ENCODE results near the gene FEM1B. TPM values are rescaled to one million over a fixed set of nuclear protein-coding genes. Genes with fewer than 3 reads are reported as not detected.

Gene FEM1B
- total and polyA plus RNA-seq, 2 of the 8 experiments (the other 6 are each of a cell fraction or from before 2014, with no cell fraction given): 36.1 to 83.8 TPM

GRCh38 chr15:68244235-68244634 is 33.3 kb upstream of the FEM1B start:
- ChIA-PET CTCF (ENCODE audit: partially characterized antibody) (interaction anchor here (1.2 to 2.6 kb wide), 2 partner anchors 9 to 15 kb away, joined by 3 to 13 read pairs; no protein-coding TSS in a partner anchor), POLR2A (ENCODE audit: partially characterized antibody) (interaction anchor here (0.6 kb wide), 1 partner anchor 1195 kb away, joined by 4 read pairs; no protein-coding TSS in a partner anchor)
- no peaks in the 10 kb centered on the region for H3K79me1 ChIP-seq (ENCODE audit: low read depth, low read length)
- no peak overlapping the region for H2AFZ ChIP-seq (ENCODE audit: low read length)
- no peaks in the 10 kb centered on the region for H3K79me2 ChIP-seq (ENCODE audit: control insufficient read depth in 1 of 2, insufficient read depth in 2 of 2, low read length in 2 of 2)
- no peak overlapping the region for H2AK5ac ChIP-seq (ENCODE audit: low read depth, low read length)
- H3K27me3 ChIP-seq (replicated peaks in 1 of 4; ENCODE audit: control insufficient read depth in 3 of 4, extremely low read depth in 1 of 4, insufficient read depth in 3 of 4, low read length in 3 of 4): no peaks in the 10 kb centered on the region
- no peak overlapping the region for H4K91ac ChIP-seq (replicated peaks; ENCODE audit: insufficient read length, low read length)
- H3K56ac ChIP-seq (replicated peaks; ENCODE audit: insufficient read length, low read depth, low read length): no peak overlapping the region
- no peak overlapping the region for H2BK12ac ChIP-seq (ENCODE audit: low read depth, low read length)
- no peak overlapping the region for H2BK5ac ChIP-seq (ENCODE audit: low read depth, low read length)
- no peak overlapping the region for H3K27ac ChIP-seq (ENCODE audit: low read depth, low read length)
- no peak overlapping the region for H3K9ac ChIP-seq (replicated peaks in 1 of 4; ENCODE audit: extremely low read depth in 1 of 4, low read depth in 3 of 4, low read length in 3 of 4)
- H2BK120ac ChIP-seq (replicated peaks; ENCODE audit: low read depth, low read length): no peak overlapping the region
- WGBS, 2 experiments (ENCODE audit: extremely low coverage in 1 of 2, insufficient coverage in 1 of 2, insufficient read length in 1 of 2, insufficient replicate concordance in 2 of 2, low coverage in 1 of 2, low lambda C conversion rate in 2 of 2, missing lambda C conversion rate in 1 of 2): 93% methylated on average over 1 of the region's 1 CpG; no CpG with 5 or more reads in 1 of the 2 experiments
- H2BK20ac ChIP-seq (ENCODE audit: low read length): no peak overlapping the region
- H3K4me3 ChIP-seq (ENCODE audit: extremely low read depth in 1 of 4, insufficient read depth in 2 of 4, low read depth in 3 of 4, low read length in 4 of 4): no peak overlapping the region
- H3K23me2 ChIP-seq (ENCODE audit: low read depth, low read length): no peaks in the 10 kb centered on the region
- no peaks in the 10 kb centered on the region for H3K36me3 ChIP-seq (ENCODE audit: control insufficient read depth in 2 of 4, insufficient read depth in 4 of 4, low read length in 3 of 4)
- H4K20me1 ChIP-seq (replicated peaks in 1 of 2; ENCODE audit: control insufficient read depth in 1 of 2, insufficient read depth in 2 of 2, low read length in 2 of 2): no peaks in the 10 kb centered on the region
- no peak for DNase-seq (ENCODE audit: low read depth in 1 of 2, low spot score in 2 of 2)
- no peak overlapping the region for H3K4me2 ChIP-seq (ENCODE audit: insufficient read depth in 1 of 2, low read depth in 2 of 2, low read length in 2 of 2)
- no peak overlapping the region for H3K23ac ChIP-seq (ENCODE audit: insufficient read length)
- FAIRE-seq: no peak
- H4K8ac ChIP-seq (ENCODE audit: extremely low read depth, insufficient read depth, low read length): no peak overlapping the region
- no peak overlapping the region for H3K18ac ChIP-seq (ENCODE audit: extremely low read depth, low read length)
- H4K5ac ChIP-seq (ENCODE audit: insufficient read length, low read depth, low read length): no peak overlapping the region
- H2BK15ac ChIP-seq (ENCODE audit: low read length): no peak overlapping the region
- peaks cover 0 to 5% (median 0%) of the 10 kb centered on the region in 4 experiments; a peak in 1 of 7 replicates for H3K4me1 ChIP-seq (replicated peaks in 1 of 4; ENCODE audit: control insufficient read depth in 3 of 4, insufficient read depth in 4 of 4, low read length in 3 of 4)
- peaks cover 0 to 9% of the 10 kb centered on the region in 2 experiments; a peak in 1 of 4 replicates for H3K9me3 ChIP-seq (ENCODE audit: insufficient read depth in 2 of 2, low read depth in 1 of 2, low read length in 1 of 2)
- TF ChIP-seq CBX8 (IDR thresholded peaks at IDR 0.05; ENCODE audit: borderline replicate concordance, low read depth, low read length): no peak
- TF ChIP-seq EP300 (IDR thresholded peaks at IDR 0.05; ENCODE audit: borderline replicate concordance in 1 of 2, low read depth in 2 of 2, low read length in 2 of 2): no peak
- no peak for TF ChIP-seq CHD2 (IDR thresholded peaks at IDR 0.05; ENCODE audit: low read length)
- no peak for TF ChIP-seq HDAC6 (IDR thresholded peaks at IDR 0.05; ENCODE audit: low read depth, low read length)
- no peak for TF ChIP-seq TCF12 (IDR thresholded peaks at IDR 0.05; ENCODE audit: low read depth, low read length)
- no peak for TF ChIP-seq FOSL1 (IDR thresholded peaks at IDR 0.05; ENCODE audit: insufficient read depth, low read depth, low read length)
- TF ChIP-seq GABPA (IDR thresholded peaks at IDR 0.05; ENCODE audit: borderline replicate concordance, insufficient read depth, low read length): no peak
- TF ChIP-seq JUND (IDR thresholded peaks at IDR 0.05; ENCODE audit: low read length): no peak
- no peak overlapping the region for H3K14ac ChIP-seq (ENCODE audit: insufficient read length)
- H3K4ac ChIP-seq (replicated peaks; ENCODE audit: insufficient read length, low read depth, low read length): no peak overlapping the region

Measured in H1 (cell line).